IPS-15b (cell line): Measurements from ENCODE around the gene IGBP1.

Experiments used
- H3K27me3 ChIP-seq: one replicate; pipeline ENCODE4 v1.6.1; 2013; ENCODE audit warnings: low read length; ENCODE audit not compliant: control insufficient read depth, insufficient read depth
- H3K36me3 ChIP-seq: one replicate; pipeline ENCODE4 v1.6.1; 2013; ENCODE audit warnings: low read length; ENCODE audit not compliant: control insufficient read depth, insufficient read depth
- H3K4me1 ChIP-seq: one replicate; pipeline ENCODE4 v1.6.1; 2013; ENCODE audit warnings: mild to moderate bottlenecking, low read length; ENCODE audit not compliant: control insufficient read depth, insufficient read depth
- H3K4me3 ChIP-seq: one replicate; pipeline ENCODE4 v1.5.1; 2013; ENCODE audit warnings: low read depth, low read length
- H3K9ac ChIP-seq: one replicate; pipeline ENCODE4 v1.6.1; 2013; ENCODE audit warnings: low read depth, mild to moderate bottlenecking, low read length
- H3K9me3 ChIP-seq: one replicate; pipeline ENCODE4 v1.6.1; 2013; ENCODE audit warnings: mild to moderate bottlenecking, low read length; ENCODE audit not compliant: control insufficient read depth, insufficient read depth

The IGBP1 gene

GRCh38 chrX:70124678-70125077 lies 8.6 kb upstream of the IGBP1 start:
- Histone ChIP-seq H3K9me3 (no peaks in the 10 kb centered on the region), H3K9ac (no peak overlapping the region), H3K36me3 (no peaks in the 10 kb centered on the region), H3K27me3 (no peaks in the 10 kb centered on the region), H3K4me1 (peaks cover 13% of the 10 kb centered on the region), H3K4me3 (no peak overlapping the region)

GRCh38 chrX:70128071-70128470 lies 5.2 kb upstream of the IGBP1 start:
- no peaks in the 10 kb centered on the region for H3K27me3 ChIP-seq
- H3K9me3 ChIP-seq, result no peaks in the 10 kb centered on the region
- no peak overlapping the region for H3K4me3 ChIP-seq
- no peaks in the 10 kb centered on the region for H3K36me3 ChIP-seq
- no peak overlapping the region for H3K9ac ChIP-seq
- H3K4me1 ChIP-seq, result peaks cover 16% of the 10 kb centered on the region

GRCh38 chrX:70129816-70130215 lies 3.4 kb upstream of the IGBP1 start:
- no peaks in the 10 kb centered on the region for H3K27me3 ChIP-seq
- no peak overlapping the region for H3K4me3 ChIP-seq
- no peaks in the 10 kb centered on the region for H3K9me3 ChIP-seq
- no peaks in the 10 kb centered on the region for H3K36me3 ChIP-seq
- peaks cover 16% of the 10 kb centered on the region for H3K4me1 ChIP-seq
- H3K9ac ChIP-seq, result no peak overlapping the region

GRCh38 chrX:70132224-70132623 lies 1.0 kb upstream of the IGBP1 start:
- Histone ChIP-seq H3K27me3 (no peaks in the 10 kb centered on the region), H3K36me3 (no peaks in the 10 kb centered on the region), H3K9ac (no peak overlapping the region), H3K4me3 (no peak overlapping the region), H3K9me3 (no peaks in the 10 kb centered on the region), H3K4me1 (peaks cover 16% of the 10 kb centered on the region)

GRCh38 chrX:70132877-70133302 lies 357 bp upstream of the IGBP1 start:
- peak overlapping the region; percentile 93 for H3K4me3 ChIP-seq
- H3K9ac ChIP-seq, result no peak overlapping the region
- H3K36me3 ChIP-seq, result no peaks in the 10 kb centered on the region
- no peaks in the 10 kb centered on the region for H3K9me3 ChIP-seq
- H3K27me3 ChIP-seq, result no peaks in the 10 kb centered on the region
- peaks cover 16% of the 10 kb centered on the region for H3K4me1 ChIP-seq

GRCh38 chrX:70134116-70134477 lies 850 bp downstream of the IGBP1 start:
- H3K27me3 ChIP-seq, result no peaks in the 10 kb centered on the region
- peak overlapping the region; percentile 93 for H3K4me3 ChIP-seq
- H3K9ac ChIP-seq, result peak overlapping the region; percentile 79
- no peaks in the 10 kb centered on the region for H3K9me3 ChIP-seq
- no peaks in the 10 kb centered on the region for H3K36me3 ChIP-seq
- H3K4me1 ChIP-seq, result peaks cover 7% of the 10 kb centered on the region

- H3K4me1 ChIP-seq, result no peaks in the 10 kb centered on the region
- no peaks in the 10 kb centered on the region for H3K27me3 ChIP-seq
- no peak overlapping the region for H3K9ac ChIP-seq
- no peaks in the 10 kb centered on the region for H3K36me3 ChIP-seq
- no peak overlapping the region for H3K4me3 ChIP-seq
- no peaks in the 10 kb centered on the region for H3K9me3 ChIP-seq
These were observed 5.4 kb downstream of the IGBP1 start for GRCh38 chrX:70138622-70139021.

GRCh38 chrX:70139736-70140135 lies 6.5 kb downstream of the IGBP1 start:
- H3K9ac ChIP-seq, result no peak overlapping the region
- H3K36me3 ChIP-seq, result no peaks in the 10 kb centered on the region
- H3K4me1 ChIP-seq, result no peaks in the 10 kb centered on the region
- no peaks in the 10 kb centered on the region for H3K9me3 ChIP-seq
- no peaks in the 10 kb centered on the region for H3K27me3 ChIP-seq
- H3K4me3 ChIP-seq, result no peak overlapping the region

GRCh38 chrX:70141373-70141772 lies 8.1 kb downstream of the IGBP1 start:
- H3K4me3 ChIP-seq, result no peak overlapping the region
- no peak overlapping the region for H3K9ac ChIP-seq
- H3K4me1 ChIP-seq, result no peaks in the 10 kb centered on the region
- H3K9me3 ChIP-seq, result no peaks in the 10 kb centered on the region
- no peaks in the 10 kb centered on the region for H3K27me3 ChIP-seq
- no peaks in the 10 kb centered on the region for H3K36me3 ChIP-seq

GRCh38 chrX:70166601-70167590 lies 33.6 kb downstream of the IGBP1 start:
- no peaks in the 10 kb centered on the region for H3K9me3 ChIP-seq
- no peak overlapping the region for H3K4me3 ChIP-seq
- H3K9ac ChIP-seq, result no peak overlapping the region
- H3K27me3 ChIP-seq, result no peaks in the 10 kb centered on the region
- H3K36me3 ChIP-seq, result peaks cover 3% of the 10 kb centered on the region
- peaks cover 19% of the 10 kb centered on the region for H3K4me1 ChIP-seq

- Histone ChIP-seq H3K9ac (no peak overlapping the region), H3K4me1 (peaks cover 25% of the 10 kb centered on the region), H3K4me3 (no peak overlapping the region), H3K36me3 (peaks cover 6% of the 10 kb centered on the region), H3K9me3 (no peaks in the 10 kb centered on the region), H3K27me3 (no peaks in the 10 kb centered on the region)
These were observed 35.3 kb downstream of the IGBP1 start for GRCh38 chrX:70168238-70169188.
